ENCODE results near the gene MAGEA8.
"Not testable (repeated sequence)": the region's sequence is repeated elsewhere in the genome, so short reads cannot be mapped to it uniquely, and the experiment has no call there.

The MAGEA8 gene

DNA sequence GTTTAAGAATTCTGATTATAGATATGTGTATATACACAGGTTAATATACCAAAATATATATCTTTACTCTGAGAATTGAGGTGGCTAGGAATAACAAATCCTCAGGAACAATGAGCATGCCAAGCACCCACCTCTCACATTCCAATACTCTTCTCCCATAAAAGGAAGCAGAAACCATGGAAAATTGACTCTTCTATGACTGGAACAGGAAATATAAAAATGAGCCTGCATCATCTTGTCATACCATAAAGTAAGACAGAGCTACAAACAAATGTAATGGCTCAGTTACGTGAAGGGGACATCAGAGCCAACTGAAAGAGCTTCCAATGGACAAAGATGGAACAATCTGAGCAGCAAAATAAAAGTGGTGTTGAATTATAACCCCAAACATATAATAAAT, 3.8 kb upstream of the MAGEA8 start:
- Histone ChIP-seq H4K20me1 (ENCODE audit: insufficient read depth, low read length) (no peaks in the 10 kb centered on the region), H3K9me3 (ENCODE audit: low read length) (no peaks in the 10 kb centered on the region), H3K27me3 (ENCODE audit: insufficient read depth, low read length) (no peaks in the 10 kb centered on the region), H3K4me2 (ENCODE audit: low read length) (no peak overlapping the region), H3K27ac (ENCODE audit: low read depth, low read length, poor library complexity, severe bottlenecking) (no peak overlapping the region), H3K79me2 (ENCODE audit: insufficient read depth, low read length) (no peaks in the 10 kb centered on the region), H3K36me3 (ENCODE audit: insufficient read depth, low read length) (no peaks in the 10 kb centered on the region), H3K9me2 (ENCODE audit: low read depth, low read length) (no peaks in the 10 kb centered on the region), H3K4me3 (ENCODE audit: low read depth, low read length, poor library complexity, severe bottlenecking) (no peak overlapping the region), H3K9ac (ENCODE audit: low read length) (no peak overlapping the region), H2AFZ (ENCODE audit: low read length) (no peak overlapping the region), H3K4me1 (ENCODE audit: insufficient read depth, low read length, severe bottlenecking) (no peaks in the 10 kb centered on the region), H3F3A (ENCODE audit: insufficient read depth, low read length) (no peaks in the 10 kb centered on the region)
- TF ChIP-seq, protein P1, sequence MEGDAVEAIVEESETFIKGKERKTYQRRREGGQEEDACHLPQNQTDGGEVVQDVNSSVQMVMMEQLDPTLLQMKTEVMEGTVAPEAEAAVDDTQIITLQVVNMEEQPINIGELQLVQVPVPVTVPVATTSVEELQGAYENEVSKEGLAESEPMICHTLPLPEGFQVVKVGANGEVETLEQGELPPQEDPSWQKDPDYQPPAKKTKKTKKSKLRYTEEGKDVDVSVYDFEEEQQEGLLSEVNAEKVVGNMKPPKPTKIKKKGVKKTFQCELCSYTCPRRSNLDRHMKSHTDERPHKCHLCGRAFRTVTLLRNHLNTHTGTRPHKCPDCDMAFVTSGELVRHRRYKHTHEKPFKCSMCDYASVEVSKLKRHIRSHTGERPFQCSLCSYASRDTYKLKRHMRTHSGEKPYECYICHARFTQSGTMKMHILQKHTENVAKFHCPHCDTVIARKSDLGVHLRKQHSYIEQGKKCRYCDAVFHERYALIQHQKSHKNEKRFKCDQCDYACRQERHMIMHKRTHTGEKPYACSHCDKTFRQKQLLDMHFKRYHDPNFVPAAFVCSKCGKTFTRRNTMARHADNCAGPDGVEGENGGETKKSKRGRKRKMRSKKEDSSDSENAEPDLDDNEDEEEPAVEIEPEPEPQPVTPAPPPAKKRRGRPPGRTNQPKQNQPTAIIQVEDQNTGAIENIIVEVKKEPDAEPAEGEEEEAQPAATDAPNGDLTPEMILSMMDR (IDR thresholded peaks at IDR 0.05; ENCODE audit: low read length), result no peak
- TF ChIP-seq EZH2 (IDR thresholded peaks at IDR 0.05; ENCODE audit: borderline replicate concordance, low read length), result no peak

DNA sequence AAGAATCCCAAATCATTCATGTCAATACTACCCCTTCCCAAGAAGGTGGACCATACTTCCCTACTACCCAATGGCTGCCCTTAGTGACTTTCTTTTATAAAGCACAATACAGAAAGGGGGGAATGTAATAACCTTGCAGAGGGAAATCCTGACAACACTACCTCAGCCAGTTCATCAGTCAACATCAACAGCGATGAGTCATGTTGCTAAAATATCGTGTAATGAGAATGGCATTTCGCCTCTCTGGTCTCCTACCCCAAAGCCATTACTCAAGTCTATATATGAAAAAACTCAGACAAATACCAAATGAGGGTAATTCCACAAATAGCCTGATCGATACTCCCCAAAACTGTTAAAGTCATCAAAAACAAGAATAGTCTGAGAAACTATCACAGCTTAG, 3.3 kb upstream of the MAGEA8 start:
- no peaks in the 10 kb centered on the region for H3K36me3 ChIP-seq (ENCODE audit: insufficient read depth, low read length)
- H3K27me3 ChIP-seq (ENCODE audit: insufficient read depth, low read length), result no peaks in the 10 kb centered on the region
- no peaks in the 10 kb centered on the region for H4K20me1 ChIP-seq (ENCODE audit: insufficient read depth, low read length)
- no peak overlapping the region for H3K4me2 ChIP-seq (ENCODE audit: low read length)
- H3K9me3 ChIP-seq (ENCODE audit: low read length), result no peaks in the 10 kb centered on the region
- no peak overlapping the region for H3K4me3 ChIP-seq (ENCODE audit: low read depth, low read length, poor library complexity, severe bottlenecking)
- no peak overlapping the region for H3K9ac ChIP-seq (ENCODE audit: low read length)
- H3K79me2 ChIP-seq (ENCODE audit: insufficient read depth, low read length), result no peaks in the 10 kb centered on the region
- no peaks in the 10 kb centered on the region for H3F3A ChIP-seq (ENCODE audit: insufficient read depth, low read length)
- no peak overlapping the region for H2AFZ ChIP-seq (ENCODE audit: low read length)
- H3K27ac ChIP-seq (ENCODE audit: low read depth, low read length, poor library complexity, severe bottlenecking), result no peak overlapping the region
- no peaks in the 10 kb centered on the region for H3K4me1 ChIP-seq (ENCODE audit: insufficient read depth, low read length, severe bottlenecking)
- no peak for TF ChIP-seq EZH2 (IDR thresholded peaks at IDR 0.05; ENCODE audit: borderline replicate concordance, low read length)
- TF ChIP-seq, protein P1 (IDR thresholded peaks at IDR 0.05; ENCODE audit: low read length), result no peak
- H3K9me2 ChIP-seq (ENCODE audit: low read depth, low read length), result no peaks in the 10 kb centered on the region

DNA sequence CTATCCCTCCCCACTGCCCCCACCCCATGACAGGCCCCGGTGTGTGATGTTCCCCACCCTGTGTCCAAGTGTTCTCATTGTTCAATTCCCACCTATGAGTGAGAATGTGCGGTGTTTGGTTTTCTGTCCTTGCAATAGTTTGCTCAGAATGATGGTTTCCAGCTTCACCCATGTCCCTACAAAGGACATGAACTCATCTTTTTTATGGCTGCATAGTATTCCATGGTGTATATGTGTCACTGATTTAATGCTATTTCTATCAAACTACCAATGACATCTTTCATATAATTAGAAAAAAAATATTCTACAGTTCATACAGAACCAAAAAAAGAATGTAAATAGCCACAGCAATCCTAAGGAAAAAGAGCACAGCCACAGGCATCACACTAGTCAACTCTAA, 9.8 kb downstream of the MAGEA8 start:
- H3K4me3 ChIP-seq (ENCODE audit: low read depth, low read length, poor library complexity, severe bottlenecking); H2AFZ ChIP-seq (ENCODE audit: low read length); H3K79me2 ChIP-seq (ENCODE audit: insufficient read depth, low read length); H3K4me1 ChIP-seq (ENCODE audit: insufficient read depth, low read length, severe bottlenecking); H3K4me2 ChIP-seq (ENCODE audit: low read length); H3K36me3 ChIP-seq (ENCODE audit: insufficient read depth, low read length); H3K9me3 ChIP-seq (ENCODE audit: low read length); H4K20me1 ChIP-seq (ENCODE audit: insufficient read depth, low read length); H3K9me2 ChIP-seq (ENCODE audit: low read depth, low read length); H3F3A ChIP-seq (ENCODE audit: insufficient read depth, low read length); H3K9ac ChIP-seq (ENCODE audit: low read length); H3K27me3 ChIP-seq (ENCODE audit: insufficient read depth, low read length); H3K27ac ChIP-seq (ENCODE audit: low read depth, low read length, poor library complexity, severe bottlenecking): not testable (repeated sequence)

DNA sequence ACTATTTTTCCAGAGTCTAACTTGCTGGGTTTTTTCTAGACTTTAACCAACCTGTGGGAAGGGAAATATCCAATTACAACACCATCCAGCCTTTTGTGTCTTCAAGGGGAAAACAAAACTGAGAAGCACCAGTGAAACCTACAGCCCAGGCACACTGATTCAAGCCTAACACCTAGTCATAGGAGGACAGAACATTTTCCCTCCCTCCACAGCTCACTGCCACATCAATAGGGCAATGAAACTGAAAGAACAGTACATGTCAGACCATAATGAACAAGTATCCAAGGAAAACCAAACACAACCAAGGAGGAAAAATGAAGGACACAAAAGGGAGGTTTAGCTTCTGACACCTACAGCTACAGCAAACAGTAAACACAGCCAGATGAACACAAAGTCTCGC, 17.6 kb downstream of the MAGEA8 start:
- no peak overlapping the region for H3K9ac ChIP-seq (ENCODE audit: low read length)
- no peak overlapping the region for H3K4me2 ChIP-seq (ENCODE audit: low read length)
- H2AFZ ChIP-seq (ENCODE audit: low read length), result no peak overlapping the region
- H3K36me3 ChIP-seq (ENCODE audit: insufficient read depth, low read length), result no peaks in the 10 kb centered on the region
- no peaks in the 10 kb centered on the region for H3K9me3 ChIP-seq (ENCODE audit: low read length)
- no peaks in the 10 kb centered on the region for H3K27me3 ChIP-seq (ENCODE audit: insufficient read depth, low read length)
- TF ChIP-seq, protein P1 (IDR thresholded peaks at IDR 0.05; ENCODE audit: low read length), result no peak
- TF ChIP-seq EZH2 (IDR thresholded peaks at IDR 0.05; ENCODE audit: borderline replicate concordance, low read length), result no peak
- no peaks in the 10 kb centered on the region for H3K9me2 ChIP-seq (ENCODE audit: low read depth, low read length)
- H3F3A ChIP-seq (ENCODE audit: insufficient read depth, low read length), result no peaks in the 10 kb centered on the region
- no peak overlapping the region for H3K27ac ChIP-seq (ENCODE audit: low read depth, low read length, poor library complexity, severe bottlenecking)
- H3K4me3 ChIP-seq (ENCODE audit: low read depth, low read length, poor library complexity, severe bottlenecking), result no peak overlapping the region
- no peaks in the 10 kb centered on the region for H3K4me1 ChIP-seq (ENCODE audit: insufficient read depth, low read length, severe bottlenecking)
- H3K79me2 ChIP-seq (ENCODE audit: insufficient read depth, low read length), result no peaks in the 10 kb centered on the region
- no peaks in the 10 kb centered on the region for H4K20me1 ChIP-seq (ENCODE audit: insufficient read depth, low read length)

Data from OCI-LY1 (cell line).